Body of pancreas (tissue), 4 donors: ENCODE measurements around the gene GALNTL6.

Source experiments
- CTCF ChIP-seq, 7 experiments: fragments of 450-650 bp in 4 of 7; fragments of 200-600 bp in 3 of 7; sonication (generic) in 3 of 7; IDR thresholded peaks; one replicate each; pipeline ENCODE4 v1.5.1; 2016 to 2019; ENCODE audit warnings: antibody characterized with exemption in 7 of 7
- POLR2A ChIP-seq, 3 donors: fragments of 450-650 bp; IDR thresholded peaks; one replicate each; pipeline ENCODE4 v1.6.1; 2016; ENCODE audit warnings: antibody characterized with exemption in 3 of 3, mild to moderate bottlenecking in 2 of 3

GRCh38 chr4:172674811-172675210, 861.6 kb downstream of the GALNTL6 start:
- no peak for TF ChIP-seq CTCF (IDR thresholded peaks at IDR 0.05)
- TF ChIP-seq POLR2A (IDR thresholded peaks at IDR 0.05): no peak
